HG03025 (cell line): ENCODE measurements around the gene SORCS1.

ENCODE experiments used
- ATAC-seq: cut with Tn5 transposase; IDR thresholded peaks from one replicate; pipeline ENCODE4 v1.9.1; 2021; ENCODE audit warnings: mild to moderate bottlenecking, moderate library complexity; ENCODE audit not compliant: unreplicated experiment, low FRiP score

Gene SORCS1

GRCh38 chr10:106830006-106830405, 334.5 kb downstream of the SORCS1 start:
- ATAC-seq: no peak

GRCh38 chr10:106826716-106827115, 337.8 kb downstream of the SORCS1 start:
- ATAC-seq: no peak

DNA sequence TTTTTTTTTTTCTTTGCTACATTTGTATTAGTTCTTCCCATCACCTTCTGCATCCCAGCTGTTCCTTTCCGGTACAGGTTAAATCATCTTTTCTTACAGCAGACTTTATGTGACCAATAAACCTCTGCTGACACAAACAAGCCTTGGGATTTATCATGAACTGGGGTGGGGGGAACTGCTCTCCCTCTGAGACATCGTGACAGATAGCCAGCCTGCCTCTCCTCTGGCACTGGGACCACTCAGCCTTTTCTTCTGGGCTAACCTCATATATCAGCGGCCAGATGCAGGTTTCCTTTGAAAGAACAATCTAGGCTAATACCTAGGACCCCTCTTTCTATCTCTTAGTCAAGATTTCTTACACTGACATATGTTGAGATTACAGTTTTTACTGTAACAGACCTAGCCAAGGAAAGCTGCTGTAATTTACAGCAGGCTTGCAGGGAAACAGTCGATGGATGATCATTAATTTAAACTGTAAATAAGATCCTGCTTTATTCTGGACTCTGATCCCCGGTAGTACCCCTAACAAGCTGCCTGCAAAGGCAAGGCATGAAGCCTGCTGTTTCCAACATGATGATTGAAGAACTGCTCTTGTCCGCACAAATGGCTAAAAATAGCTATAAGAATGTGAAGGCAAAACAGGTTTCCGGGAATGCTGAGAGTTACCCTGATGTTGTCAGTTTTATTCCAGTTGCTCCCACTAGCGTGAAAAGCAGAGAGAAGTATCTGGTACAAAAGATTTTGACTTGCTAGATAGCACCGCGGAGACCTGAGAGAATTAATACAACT, 338.7 kb downstream of the SORCS1 start:
- no peak for ATAC-seq

DNA sequence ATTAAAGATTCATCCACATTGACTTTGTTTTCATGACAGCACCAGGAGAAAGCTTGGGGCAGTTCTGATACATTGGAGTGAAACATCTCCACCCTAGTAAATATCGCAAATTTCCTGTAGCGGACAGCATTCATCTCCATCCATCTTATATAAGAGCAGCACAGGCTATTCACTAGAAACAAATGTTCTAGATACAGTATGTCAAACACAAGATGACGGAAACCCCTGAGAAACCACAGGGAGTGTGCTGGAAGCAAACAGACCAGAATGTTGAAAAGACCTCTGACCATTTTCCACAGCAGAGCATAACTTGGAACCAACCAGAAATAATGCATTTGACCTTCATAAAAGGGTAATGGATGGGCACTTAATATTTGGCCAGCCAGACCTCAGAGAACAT, 343.9 kb downstream of the SORCS1 start:
- ATAC-seq: no peak

- no peak for ATAC-seq
These were observed 345.0 kb downstream of the SORCS1 start for GRCh38 chr10:106819490-106819889.

- no peak for ATAC-seq
These were observed 348.0 kb downstream of the SORCS1 start for GRCh38 chr10:106816318-106817085.

DNA sequence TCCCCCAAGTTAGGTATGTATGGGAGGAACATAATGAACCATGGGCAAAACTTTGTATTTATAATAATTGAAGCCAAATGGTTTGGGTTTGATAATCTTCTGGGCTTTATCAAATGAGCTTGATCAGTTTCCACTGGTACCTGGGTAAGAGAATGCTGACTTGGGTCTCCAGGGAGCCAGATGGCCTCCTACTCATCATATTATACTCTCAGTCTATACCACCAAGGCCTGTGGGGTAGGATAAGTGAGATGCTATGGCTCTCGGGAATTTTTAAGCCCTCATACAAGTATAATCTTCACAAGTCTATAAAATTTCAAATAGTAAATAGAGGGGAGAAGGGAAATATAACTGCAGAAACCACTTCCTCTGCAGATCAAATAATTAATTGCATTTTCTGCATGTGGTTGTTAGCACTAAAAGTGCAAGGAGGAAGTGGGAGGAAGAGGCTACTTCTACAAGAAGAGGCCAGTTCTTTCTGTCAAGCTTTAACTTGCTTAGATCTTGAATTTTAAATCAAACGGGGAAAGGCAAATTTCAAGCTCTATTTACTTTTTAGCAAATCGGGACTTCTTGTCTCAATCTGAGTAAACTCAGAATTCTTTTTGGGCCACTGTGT, 349.0 kb downstream of the SORCS1 start:
- no peak for ATAC-seq

GRCh38 chr10:106804992-106805582, 359.4 kb downstream of the SORCS1 start:
- no peak for ATAC-seq

DNA sequence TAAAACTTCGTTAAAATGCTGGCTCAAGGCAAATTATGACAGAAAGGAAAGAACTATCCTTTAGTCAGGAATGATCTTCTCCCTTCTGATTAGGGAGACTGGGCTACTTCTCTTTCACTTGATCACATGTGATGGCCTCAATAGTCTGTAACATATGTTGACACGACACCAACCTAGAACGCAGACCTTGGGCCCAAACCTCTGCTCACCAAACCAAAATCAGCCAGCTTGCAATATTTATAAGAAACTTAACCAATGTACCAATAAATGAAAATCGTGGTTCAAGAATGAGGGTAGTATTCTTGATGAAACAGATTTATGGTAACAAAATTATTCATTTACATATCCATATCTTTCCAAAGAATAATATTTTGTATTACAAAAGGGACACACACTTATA, 361.6 kb downstream of the SORCS1 start:
- no peak for ATAC-seq

DNA sequence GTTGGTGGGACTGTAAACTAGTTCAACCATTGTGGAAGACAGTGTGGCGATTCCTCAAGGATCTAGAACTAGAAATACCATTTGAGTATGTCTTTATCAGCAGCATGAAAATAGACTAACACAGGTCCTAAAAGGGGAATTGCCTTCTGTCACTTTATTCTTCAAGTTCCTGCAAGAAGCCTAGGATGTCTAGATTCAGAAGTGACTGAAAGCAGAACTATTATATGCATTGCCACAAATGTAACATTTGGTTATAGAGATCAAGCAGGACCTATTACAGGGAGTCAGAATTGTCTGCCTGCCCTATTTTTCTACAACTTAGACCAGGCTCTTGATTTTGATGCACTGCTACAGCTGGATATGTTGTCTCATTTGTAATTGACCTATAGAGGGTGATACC, 364.7 kb downstream of the SORCS1 start:
- ATAC-seq: no peak

DNA sequence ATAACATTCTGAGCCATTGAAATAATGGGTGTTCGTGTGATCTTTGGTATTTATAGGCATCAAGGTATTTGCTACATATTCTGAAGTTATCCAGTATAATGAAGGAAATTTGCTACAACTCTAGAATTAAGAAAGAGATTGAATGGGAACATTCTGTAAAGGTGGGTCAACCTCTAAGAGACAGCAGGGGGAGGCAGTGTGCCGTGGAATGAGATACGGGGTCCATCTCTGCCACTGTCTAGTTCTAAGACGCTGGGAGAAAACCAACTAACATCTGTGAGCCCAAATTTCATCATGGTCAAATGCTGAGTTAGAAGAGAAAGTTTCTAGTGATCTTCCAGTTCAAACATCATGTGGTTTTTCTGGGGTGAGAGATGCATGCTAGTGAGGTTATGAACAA, 368.9 kb downstream of the SORCS1 start:
- ATAC-seq: no peak

- ATAC-seq: no peak
These were observed 370.9 kb downstream of the SORCS1 start for GRCh38 chr10:106793617-106794016.

- ATAC-seq: no peak
These were observed 374.9 kb downstream of the SORCS1 start for GRCh38 chr10:106789623-106790022.

GRCh38 chr10:106788982-106789381, 375.5 kb downstream of the SORCS1 start:
- no peak for ATAC-seq

DNA sequence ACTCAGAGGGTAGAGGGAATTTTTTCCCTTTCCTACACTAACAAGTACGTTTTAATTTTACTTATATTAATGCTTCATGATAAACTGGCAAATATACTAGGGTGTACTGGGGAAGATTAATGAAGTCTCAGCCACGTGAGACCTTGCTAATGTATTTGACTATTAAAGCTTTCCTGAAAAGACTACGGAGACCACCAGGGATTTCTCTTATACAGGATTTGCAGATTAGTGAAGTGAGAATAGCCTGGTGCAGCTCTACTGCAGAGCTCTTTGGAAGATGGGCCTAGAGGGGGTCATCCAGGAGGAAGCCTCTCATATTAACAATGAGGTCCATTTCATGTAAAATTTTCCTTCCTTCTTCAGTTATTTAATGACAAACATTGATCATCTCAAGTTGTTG, 379.0 kb downstream of the SORCS1 start:
- no peak for ATAC-seq

- ATAC-seq: no peak
These were observed 383.9 kb downstream of the SORCS1 start for GRCh38 chr10:106780632-106781031.

DNA sequence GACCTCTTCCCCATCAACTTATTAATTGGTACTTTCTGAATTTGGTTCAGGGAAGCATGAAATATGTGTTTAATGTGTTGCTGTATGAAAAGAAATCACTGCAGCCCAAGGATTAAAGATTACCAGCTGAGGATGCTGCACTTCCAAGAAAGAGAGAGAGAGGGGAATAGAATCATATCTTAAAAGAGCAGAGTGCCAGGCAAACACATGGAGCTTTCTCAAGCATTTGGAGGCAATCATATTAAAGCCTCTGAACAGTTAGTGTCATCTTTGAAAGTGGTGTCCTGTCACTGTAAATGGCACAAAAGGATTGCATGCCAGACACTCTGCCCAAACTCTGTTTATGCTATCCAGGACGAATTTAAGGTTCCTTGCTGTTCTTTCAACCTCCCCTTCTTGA, 386.7 kb downstream of the SORCS1 start:
- no peak for ATAC-seq

- ATAC-seq: no peak
These were observed 389.4 kb downstream of the SORCS1 start for GRCh38 chr10:106775127-106775526.

DNA sequence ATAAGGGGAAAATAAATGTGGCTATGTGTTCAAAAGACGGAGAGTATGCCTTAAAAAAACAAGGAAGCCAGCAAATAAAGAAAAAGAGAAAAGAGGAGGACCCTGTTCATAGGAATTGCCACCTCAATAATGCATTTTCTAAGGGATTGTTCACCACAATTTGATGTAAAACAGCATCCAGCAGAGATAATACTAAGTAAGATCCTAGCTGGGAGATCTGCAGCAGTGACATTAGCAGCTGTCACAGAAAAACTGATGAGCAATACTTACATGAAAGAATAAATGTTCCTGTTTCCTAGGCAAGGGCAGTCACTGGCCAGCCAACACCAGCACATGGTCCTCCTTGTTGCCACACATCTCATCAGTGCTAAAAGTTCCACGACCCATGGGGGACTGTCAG, 391.5 kb downstream of the SORCS1 start:
- ATAC-seq: no peak

DNA sequence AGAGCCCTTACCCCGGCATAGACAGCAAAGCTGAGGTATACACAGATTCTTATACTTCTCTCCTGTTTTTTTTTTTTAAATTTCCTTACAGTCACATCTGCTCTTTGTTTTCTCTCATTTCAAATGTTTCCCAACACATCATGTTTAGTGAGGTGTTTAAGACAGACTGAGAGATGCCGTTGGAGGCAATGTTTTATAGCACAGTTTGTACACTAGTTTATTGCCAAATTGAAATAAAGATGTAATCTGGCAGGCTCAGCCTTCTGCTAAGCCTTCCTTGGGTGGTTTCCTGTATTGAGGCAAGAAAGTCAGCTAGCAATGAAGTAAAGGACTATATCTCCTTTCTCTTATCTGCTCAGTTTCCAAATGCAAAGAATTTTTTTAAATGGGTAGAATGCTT, 393.4 kb downstream of the SORCS1 start:
- no peak for ATAC-seq

- no peak for ATAC-seq
These were observed 396.3 kb downstream of the SORCS1 start for GRCh38 chr10:106768204-106768603.
